ENCODE data around the gene HNRNPC. TPM values are rescaled to one million over a fixed set of nuclear protein-coding genes. Genes with fewer than 3 reads are reported as not detected.

Gene HNRNPC
- polyA plus RNA-seq, 12 donors, result 385 to 728 (median 453) TPM; not detected in 1

Other genes starting within 250 kb of the HNRNPC start
- 100 to 1,000 TPM in 11 of 12 donors, not detected in 1; 110 to 226 (median 185) TPM for gene NDRG2, start 244.4 kb downstream of the HNRNPC start, polyA plus RNA-seq (ENCODE audit: insufficient read length in 12 of 12)
- under 1 TPM in 10 of 12 donors, not detected in 2; 0.34 to 0.78 (median 0.59) TPM for gene TPPP2, start 239.2 kb downstream of the HNRNPC start, polyA plus RNA-seq (ENCODE audit: insufficient read length in 12 of 12)
- under 1 TPM in 6 of 12 donors, not detected in 6; 0.14 to 0.31 (median 0.24) TPM for gene RNASE13, start 234.6 kb downstream of the HNRNPC start, polyA plus RNA-seq (ENCODE audit: insufficient read length in 12 of 12)
- gene RNASE7, start 227.1 kb downstream of the HNRNPC start, polyA plus RNA-seq (ENCODE audit: insufficient read length in 12 of 12), result under 1 TPM in 5 of 12 donors, not detected in 7; 0.11 to 0.40 (median 0.16) TPM
- gene RNASE8, start 211.6 kb downstream of the HNRNPC start, polyA plus RNA-seq (ENCODE audit: insufficient read length in 12 of 12), result not detected
- 100 to 1,000 TPM in 1 of 12 donors, 10 to 100 TPM in 11; 52.3 to 196 (median 66.0) TPM for gene ARHGEF40, start 199.1 kb downstream of the HNRNPC start, polyA plus RNA-seq (ENCODE audit: insufficient read length in 12 of 12)
- 10 to 100 TPM in 11 of 12 donors, not detected in 1; 11.1 to 32.5 (median 14.7) TPM for gene ZNF219, start 170.8 kb downstream of the HNRNPC start, polyA plus RNA-seq (ENCODE audit: insufficient read length in 12 of 12)
- gene TMEM253, start 168.4 kb downstream of the HNRNPC start, polyA plus RNA-seq (ENCODE audit: insufficient read length in 12 of 12), result under 1 TPM in 10 of 12 donors, not detected in 2; 0.27 to 0.82 (median 0.52) TPM
- gene OR5AU1, start 113.4 kb downstream of the HNRNPC start, polyA plus RNA-seq (ENCODE audit: insufficient read length in 12 of 12), result under 1 TPM in 2 of 12 donors, not detected in 10; 0.03 to 0.05 TPM
- gene RPGRIP1, start 10.6 kb upstream of the HNRNPC start, polyA plus RNA-seq (ENCODE audit: insufficient read length in 12 of 12), result under 1 TPM in 10 of 12 donors, not detected in 2; 0.26 to 0.86 (median 0.50) TPM
- 10 to 100 TPM in 11 of 12 donors, not detected in 1; 69.7 to 89.1 (median 82.0) TPM for gene SUPT16H, start 114.6 kb upstream of the HNRNPC start, polyA plus RNA-seq (ENCODE audit: insufficient read length in 12 of 12)
- 10 to 100 TPM in 11 of 12 donors, not detected in 1; 37.8 to 71.1 (median 41.4) TPM for gene CHD8, start 186.7 kb upstream of the HNRNPC start, polyA plus RNA-seq (ENCODE audit: insufficient read length in 12 of 12)
- 10 to 100 TPM in 11 of 12 donors, not detected in 1; 16.7 to 32.1 (median 25.1) TPM for gene RAB2B, start 207.5 kb upstream of the HNRNPC start, polyA plus RNA-seq (ENCODE audit: insufficient read length in 12 of 12)
- 10 to 100 TPM in 11 of 12 donors, not detected in 1; 17.4 to 56.6 (median 44.0) TPM for gene TOX4, start 207.8 kb upstream of the HNRNPC start, polyA plus RNA-seq (ENCODE audit: insufficient read length in 12 of 12)
- 10 to 100 TPM in 11 of 12 donors, not detected in 1; 32.5 to 70.8 (median 48.6) TPM for gene METTL3, start 241.9 kb upstream of the HNRNPC start, polyA plus RNA-seq (ENCODE audit: insufficient read length in 12 of 12)

Measured in muscle of arm (tissue), 12 donors.